Common myeloid progenitor, CD34-positive (primary cell): ENCODE data around the gene EPB41L5.

Source experiments
- CTCF ChIA-PET: fragments of 350-600 bp; sonication (Branson Sonifier 250); formaldehyde crosslinking; loops from one replicate; lab custom pipeline; 2021; ENCODE audit warnings: antibody characterized with exemption; lab: Charles Lee
- POLR2A ChIA-PET: fragments of 350-600 bp; sonication (Branson Sonifier 250); formaldehyde crosslinking; loops from one replicate; lab custom pipeline; 2021; ENCODE audit warnings: antibody characterized with exemption; lab: Charles Lee
- DNase-seq, 3 donors: peaks; one replicate each; pipeline versions ENCODE4 v3.0.0 to v3.0.0-alpha.2; 2013
- H3K27ac ChIP-seq, 2 experiments: 1 replicate in 1 of 2; 2 replicates in 1 of 2; pipeline ENCODE4 v1.7.0; 2013; ENCODE audit warnings: inconsistent platforms in 2 of 2, low read length in 2 of 2, mild to moderate bottlenecking in 2 of 2, low read depth in 1 of 2, moderate library complexity in 1 of 2; ENCODE audit not compliant: severe bottlenecking in 2 of 2, insufficient read depth in 1 of 2, poor library complexity in 1 of 2
- H3K27me3 ChIP-seq, 5 experiments: replicated peaks in 2 of 5; 1 replicate in 3 of 5; 2 replicates in 2 of 5; pipeline versions ENCODE4 v1.6.1 to v1.7.0; 2013; ENCODE audit warnings: low read length in 4 of 5, mild to moderate bottlenecking in 2 of 5, moderate library complexity in 2 of 5, inconsistent platforms in 1 of 5; ENCODE audit not compliant: insufficient read depth in 5 of 5, control insufficient read depth in 4 of 5
- H3K36me3 ChIP-seq, 4 experiments: 1 replicate in 2 of 4; 2 replicates in 2 of 4; pipeline versions ENCODE4 v1.6.1 to v1.7.0; 2013; ENCODE audit warnings: low read length in 3 of 4, control low read depth in 1 of 4, mild to moderate bottlenecking in 1 of 4; ENCODE audit not compliant: control insufficient read depth in 4 of 4, insufficient read depth in 4 of 4
- H3K4me1 ChIP-seq, 4 experiments: 1 replicate in 3 of 4; 2 replicates in 1 of 4; pipeline versions ENCODE4 v1.6.1 to v1.7.1; 2013; ENCODE audit warnings: low read length in 3 of 4, mild to moderate bottlenecking in 3 of 4, control low read depth in 1 of 4, inconsistent platforms in 1 of 4, moderate library complexity in 1 of 4; ENCODE audit not compliant: control insufficient read depth in 4 of 4, insufficient read depth in 4 of 4; ENCODE audit errors: control extremely low read depth in 1 of 4
- H3K4me3 ChIP-seq, 7 experiments: 1 replicate in 4 of 7; 2 replicates in 3 of 7; pipeline versions ENCODE4 v1.5.1 to v1.7.0; 2013; ENCODE audit warnings: mild to moderate bottlenecking in 7 of 7, low read length in 6 of 7, moderate library complexity in 6 of 7, inconsistent platforms in 2 of 7, low read depth in 2 of 7, control low read depth in 1 of 7; ENCODE audit not compliant: insufficient read depth in 4 of 7, control insufficient read depth in 1 of 7; ENCODE audit errors: extremely low read depth in 1 of 7
- H3K9me3 ChIP-seq, 5 experiments: 1 replicate in 4 of 5; 2 replicates in 1 of 5; pipeline versions ENCODE4 v1.6.1 to v1.7.1; 2013; ENCODE audit warnings: low read length in 4 of 5, mild to moderate bottlenecking in 2 of 5, inconsistent platforms in 1 of 5, low read depth in 1 of 5, moderate library complexity in 1 of 5; ENCODE audit not compliant: control insufficient read depth in 4 of 5, insufficient read depth in 2 of 5; ENCODE audit errors: control extremely low read depth in 1 of 5
- WGBS: methylation state at CpG from one replicate; pipeline ENCODE4 v1.1.5; 2013; ENCODE audit not compliant: insufficient coverage; 5-methylcytosine and 5-hydroxymethylcytosine counted together

EPB41L5 gene

DNA sequence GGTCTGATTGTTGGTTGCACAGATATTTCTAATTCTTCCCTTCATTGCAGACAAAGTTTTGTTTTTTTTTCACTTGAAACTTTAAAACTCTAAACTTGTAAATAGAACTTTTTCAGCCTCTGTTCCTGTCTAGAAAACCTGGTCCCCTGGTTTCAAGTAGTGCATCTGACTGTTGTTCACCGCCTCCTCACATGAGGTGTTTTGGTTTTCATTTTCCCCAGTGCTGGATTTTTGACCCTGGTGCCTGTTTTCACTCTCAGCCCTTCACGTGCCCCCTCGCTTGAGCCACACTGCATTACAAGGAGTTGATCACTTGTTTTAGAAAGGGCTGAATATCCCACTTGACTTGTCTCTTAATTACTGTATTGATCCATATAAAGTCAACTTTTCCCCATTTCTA is 110.2 kb downstream of the EPB41L5 start:
- Histone ChIP-seq H3K27me3 (no peaks in the 10 kb centered on the region), H3K9me3 (no peaks in the 10 kb centered on the region), H3K36me3 (no peaks in the 10 kb centered on the region), H3K4me3 (no peak overlapping the region), H3K4me1 (no peaks in the 10 kb centered on the region), H3K27ac (no peak overlapping the region)
- ChIA-PET CTCF (no interaction called here), POLR2A (no interaction called here)
- 100% methylated on average over 3 of the region's 3 CpGs for WGBS
- no peak for DNase-seq

DNA sequence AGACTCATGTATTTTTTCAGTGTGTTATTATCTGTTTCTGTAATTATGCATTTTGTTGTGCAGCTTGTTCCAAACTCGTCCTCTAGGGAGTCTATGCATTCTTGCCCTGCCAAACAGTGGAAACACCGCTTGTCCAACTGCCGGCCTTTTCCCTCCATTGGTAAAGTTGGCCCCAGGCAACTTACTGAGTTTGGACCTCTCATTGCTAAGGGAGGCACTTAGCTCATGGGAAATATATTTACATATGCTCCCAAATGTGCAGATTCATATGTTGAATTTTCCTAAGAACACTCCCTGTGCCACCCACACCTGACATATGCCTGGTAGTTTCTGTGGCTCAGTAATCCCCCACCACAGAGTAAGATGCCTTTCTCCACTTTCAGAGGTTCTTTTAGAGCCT is 112.3 kb downstream of the EPB41L5 start:
- no peaks in the 10 kb centered on the region for H3K4me1 ChIP-seq
- no peak overlapping the region for H3K4me3 ChIP-seq
- ChIA-PET POLR2A (no interaction called here), CTCF (no interaction called here)
- no peak overlapping the region for H3K27ac ChIP-seq
- no peaks in the 10 kb centered on the region for H3K27me3 ChIP-seq
- H3K9me3 ChIP-seq = no peaks in the 10 kb centered on the region
- no peak for DNase-seq
- WGBS = 96% methylated on average over 3 of the region's 3 CpGs
- H3K36me3 ChIP-seq = no peaks in the 10 kb centered on the region

DNA sequence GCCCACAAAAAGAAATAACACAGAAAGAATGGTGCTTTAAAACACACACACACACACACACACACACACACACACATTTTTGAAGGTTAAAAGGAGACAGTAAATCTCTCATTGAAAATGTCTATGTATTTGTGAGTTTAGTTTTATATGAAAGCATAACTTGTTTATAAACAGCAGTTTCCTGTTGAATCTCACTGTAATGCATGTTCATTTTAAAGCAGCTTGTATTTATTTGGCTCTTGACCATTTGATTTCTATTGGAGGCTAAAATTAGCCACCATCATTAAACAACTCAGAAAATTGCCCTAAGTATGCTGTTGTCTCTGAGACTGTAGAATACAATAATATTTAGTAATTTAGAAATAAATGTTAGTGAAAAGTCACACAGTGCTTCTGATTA is 115.3 kb downstream of the EPB41L5 start:
- H3K27ac ChIP-seq = no peak overlapping the region
- no peaks in the 10 kb centered on the region for H3K27me3 ChIP-seq
- ChIA-PET CTCF (no interaction called here), POLR2A (no interaction called here)
- no peak overlapping the region for H3K4me3 ChIP-seq
- no peak for DNase-seq
- H3K9me3 ChIP-seq = no peaks in the 10 kb centered on the region
- H3K4me1 ChIP-seq = no peaks in the 10 kb centered on the region
- no peaks in the 10 kb centered on the region for H3K36me3 ChIP-seq

DNA sequence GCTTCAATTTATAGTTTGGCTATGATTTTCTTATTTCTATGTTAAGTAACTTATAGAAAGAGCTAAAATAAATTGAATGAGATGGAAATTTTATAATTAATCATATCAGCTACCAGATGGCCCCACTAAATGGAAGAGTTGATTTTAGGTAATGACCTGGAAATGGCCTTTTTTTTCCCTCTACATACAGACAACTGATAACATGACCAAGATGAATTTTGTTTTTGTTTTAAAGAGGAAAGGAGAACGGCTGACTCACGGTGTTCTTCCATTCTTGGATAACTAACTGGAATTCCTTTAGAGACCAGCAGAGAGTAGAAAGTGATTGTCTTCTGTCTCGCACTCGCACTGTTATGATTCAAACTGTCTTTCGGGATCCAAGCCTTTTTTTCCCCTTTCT is 119.3 kb downstream of the EPB41L5 start:
- no peaks in the 10 kb centered on the region for H3K4me1 ChIP-seq
- ChIA-PET CTCF (no interaction called here), POLR2A (no interaction called here)
- DNase-seq = no peak
- H3K4me3 ChIP-seq = no peak overlapping the region
- H3K27ac ChIP-seq = no peak overlapping the region
- peaks cover 0 to 2% (median 0%) of the 10 kb centered on the region in 4 experiments for H3K36me3 ChIP-seq
- H3K27me3 ChIP-seq = no peaks in the 10 kb centered on the region
- WGBS = 100% methylated on average over 2 of the region's 5 CpGs
- peaks cover 0 to 11% (median 0%) of the 10 kb centered on the region in 5 experiments for H3K9me3 ChIP-seq

- Histone ChIP-seq H3K4me1 (no peaks in the 10 kb centered on the region), H3K27ac (no peak overlapping the region), H3K27me3 (no peaks in the 10 kb centered on the region), H3K9me3 (peaks cover 0 to 11% (median 0%) of the 10 kb centered on the region in 5 experiments), H3K4me3 (no peak overlapping the region), H3K36me3 (peaks cover 0 to 2% (median 0%) of the 10 kb centered on the region in 4 experiments)
- ChIA-PET CTCF (no interaction called here), POLR2A (no interaction called here)
- WGBS = no CpG with 5 or more reads among the region's 1 CpG
- DNase-seq = no peak
Measured at GRCh38 chr2:120132691-120133090, 119.8 kb downstream of the EPB41L5 start.

DNA sequence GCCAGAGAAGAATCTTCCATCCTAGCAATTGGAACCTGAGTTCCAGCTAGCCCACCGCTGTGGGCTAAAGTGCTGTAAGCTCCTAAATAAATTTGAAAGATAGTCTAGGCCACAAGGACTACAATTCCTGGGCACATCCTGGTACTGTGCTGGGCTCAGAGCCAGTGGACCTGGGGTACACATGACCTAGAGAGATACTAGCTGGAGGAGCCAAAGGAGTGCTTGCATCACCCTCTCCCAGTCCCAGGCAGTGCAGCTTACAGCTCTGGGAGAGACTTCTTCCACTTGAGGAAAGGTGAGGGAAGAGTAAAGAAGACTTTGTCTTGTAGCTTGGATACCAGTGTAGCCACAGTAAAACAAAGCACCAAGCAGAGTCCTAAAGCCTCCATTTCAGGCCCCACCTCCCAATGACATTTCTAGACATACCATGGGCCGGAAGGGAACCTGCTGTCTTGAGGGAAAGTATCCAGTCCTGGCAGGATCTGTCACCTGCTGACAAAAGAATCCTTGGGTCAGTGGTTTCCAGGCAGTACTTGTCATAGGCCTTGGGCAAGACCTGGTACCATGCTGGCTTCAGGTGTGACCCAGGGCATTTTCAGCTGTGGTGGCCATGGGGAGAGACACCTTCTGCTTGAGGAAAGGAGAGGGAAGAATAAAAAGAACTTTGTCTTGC is 120.8 kb downstream of the EPB41L5 start:
- ChIA-PET CTCF (no interaction called here), POLR2A (no interaction called here)
- peaks cover 0 to 2% (median 0%) of the 10 kb centered on the region in 4 experiments for H3K36me3 ChIP-seq
- no peaks in the 10 kb centered on the region for H3K27me3 ChIP-seq
- H3K4me1 ChIP-seq = no peaks in the 10 kb centered on the region
- WGBS = 100% methylated on average over 1 of the region's 2 CpGs
- H3K9me3 ChIP-seq = peaks cover 0 to 11% (median 0%) of the 10 kb centered on the region in 5 experiments
- H3K4me3 ChIP-seq = no peak overlapping the region
- no peak overlapping the region for H3K27ac ChIP-seq
- DNase-seq = no peak

- no peak overlapping the region for H3K27ac ChIP-seq
- no peak overlapping the region for H3K4me3 ChIP-seq
- no peak for DNase-seq
- CTCF ChIA-PET = no interaction called here
- H3K4me1 ChIP-seq = no peaks in the 10 kb centered on the region
- H3K36me3 ChIP-seq = peaks cover 0 to 2% (median 0%) of the 10 kb centered on the region in 4 experiments
- H3K27me3 ChIP-seq = no peaks in the 10 kb centered on the region
- peaks cover 0 to 11% (median 0%) of the 10 kb centered on the region in 5 experiments for H3K9me3 ChIP-seq
- POLR2A ChIA-PET = no interaction called here
- 97% methylated on average over 4 of the region's 4 CpGs for WGBS
Measured at GRCh38 chr2:120134263-120134662, 121.4 kb downstream of the EPB41L5 start.
